Ovary (tissue), 9 donors: ENCODE results near the gene EYA2. TPM values are rescaled to one million over a fixed set of nuclear protein-coding genes. Genes with fewer than 3 reads are reported as not detected.

Experiments
- DNase-seq, 5 donors: peaks; one replicate each; pipeline ENCODE4 v3.0.0-alpha.2; 2019 to 2020
- H3K27ac ChIP-seq, 2 donors: fragments of 200-600 bp; one replicate each; pipeline versions ENCODE4 v1.5.1 to v1.8.0; 2019 to 2022
- H3K27me3 ChIP-seq: fragments of 200-600 bp; one replicate; pipeline ENCODE4 v1.8.0; 2022
- H3K36me3 ChIP-seq: fragments of 200-600 bp; sonication (generic); one replicate; pipeline ENCODE4 v1.5.1; 2019
- H3K4me1 ChIP-seq: one replicate; pipeline ENCODE4 v1.8.1; 2013; ENCODE audit warnings: mild to moderate bottlenecking, moderate library complexity; ENCODE audit not compliant: insufficient read depth
- H3K4me3 ChIP-seq: fragments of 200-600 bp; sonication (generic); one replicate; pipeline ENCODE4 v1.5.1; 2017
- H3K9me3 ChIP-seq, 2 donors: fragments of 200-600 bp in 1 of 2; sonication (generic) in 1 of 2; one replicate each; pipeline versions ENCODE4 v1.5.1 to v1.8.1; 2013 to 2019; ENCODE audit warnings: mild to moderate bottlenecking in 1 of 2, moderate library complexity in 1 of 2
- EP300 ChIP-seq: sonication (generic); formaldehyde crosslinking; IDR thresholded peaks from one replicate; pipeline ENCODE4 v1.6.1; 2017; ENCODE audit warnings: antibody characterized with exemption
- POLR2A ChIP-seq: fragments of 450-650 bp; IDR thresholded peaks from one replicate; pipeline ENCODE4 v1.6.1; 2017; ENCODE audit warnings: antibody characterized with exemption, mild to moderate bottlenecking, moderate library complexity
- WGBS, 3 donors: extraction: QIAGEN DNeasy Blood & Tissue Kit in 1 of 3; methylation state at CpG; one replicate each; pipeline versions ENCODE4 v1.1.5 to v1.1.7; 2013 to 2017; 5-methylcytosine and 5-hydroxymethylcytosine counted together
- intact Hi-C, 4 donors: fragments of 100-400 bp; cut with DNase I; formaldehyde crosslinking; loops; one replicate each; pipeline versions ENCODE4 v1.11.0 to v1.15.1; 2022 to 2023
- polyA plus RNA-seq, 2 donors: library from polyadenylated mRNA; stranded (reverse); fragments of 200-250 nt in 1 of 2; fragments of 350-450 nt in 1 of 2; fragmentation: Illumina TruSeq in 1 of 2; extraction: RNeasy Lipid Tissue Mini Kit (QIAGEN cat#74804) in 1 of 2; gene quantifications; one replicate each; pipeline ENCODE4 v1.2.3, GENCODE V29; 2013 to 2014
- total RNA-seq, 7 donors: library from RNA; depleted of rRNA in 2 of 7; stranded (reverse); fragments of >200 nt in 2 of 7; fragmentation: NEBNext Ultra II Directional in 3 of 7; extraction: Animal tissue kit (Norgen Biotek cat#: 25700) in 3 of 7; gene quantifications; one replicate each; pipeline versions ENCODE4 v1.1.0 to v1.2.4, GENCODE V29; 2016 to 2023
- TF ChIP-seq, protein P1 (sequence below), 3 donors: fragments of 450-650 bp in 2 of 3; fragments of 200-600 bp in 1 of 3; IDR thresholded peaks; one replicate each; pipeline versions ENCODE4 v1.5.1 to v1.8.0; 2016 to 2022; ENCODE audit warnings: antibody characterized with exemption in 3 of 3, mild to moderate bottlenecking in 1 of 3
- donor health status: DM: no; HTN: no; CAD: no; lungs with moderate emphysema.
- donor health status: DM: no; HTN: no; CAD: no.
- donor health status: Bipolar disorder and iron deficiency.
- donor health status: DM: yes; HTN: yes; CAD: no.
- donor health status: DM: no; HTN: no; CAD: no.
- donor health status: DM: yes; HTN: yes; CAD: no.

EYA2 gene
- total and polyA plus RNA-seq, 9 donors: 0.18 to 7.6 (median 1.7) TPM

DNA sequence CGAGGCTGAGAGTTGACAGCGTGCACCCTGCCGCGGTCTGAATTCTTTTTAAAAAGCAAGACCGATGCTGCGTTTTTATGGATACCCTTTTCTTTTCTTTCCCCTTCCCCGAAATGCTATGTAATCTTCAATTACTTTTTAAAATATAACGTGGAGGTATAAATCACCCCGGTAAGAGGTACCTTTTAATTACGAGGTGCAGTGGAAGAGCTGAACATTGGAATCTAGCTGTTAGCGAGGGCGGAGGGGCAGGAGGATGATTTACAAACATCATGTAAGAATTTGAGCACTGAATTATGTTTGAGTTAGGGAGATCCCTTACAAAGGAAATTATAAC lies 1.2 kb downstream of the EYA2 start:
- H3K27me3 ChIP-seq: no peaks in the 10 kb centered on the region
- H3K9me3 ChIP-seq: no peaks in the 10 kb centered on the region
- no peak overlapping the region for H3K27ac ChIP-seq
- WGBS, 3 donors: 10 to 16% (median 12%) methylated on average over 12 of the region's 12 CpGs
- H3K36me3 ChIP-seq: no peaks in the 10 kb centered on the region
- no peak for DNase-seq
- TF ChIP-seq, protein P1, sequence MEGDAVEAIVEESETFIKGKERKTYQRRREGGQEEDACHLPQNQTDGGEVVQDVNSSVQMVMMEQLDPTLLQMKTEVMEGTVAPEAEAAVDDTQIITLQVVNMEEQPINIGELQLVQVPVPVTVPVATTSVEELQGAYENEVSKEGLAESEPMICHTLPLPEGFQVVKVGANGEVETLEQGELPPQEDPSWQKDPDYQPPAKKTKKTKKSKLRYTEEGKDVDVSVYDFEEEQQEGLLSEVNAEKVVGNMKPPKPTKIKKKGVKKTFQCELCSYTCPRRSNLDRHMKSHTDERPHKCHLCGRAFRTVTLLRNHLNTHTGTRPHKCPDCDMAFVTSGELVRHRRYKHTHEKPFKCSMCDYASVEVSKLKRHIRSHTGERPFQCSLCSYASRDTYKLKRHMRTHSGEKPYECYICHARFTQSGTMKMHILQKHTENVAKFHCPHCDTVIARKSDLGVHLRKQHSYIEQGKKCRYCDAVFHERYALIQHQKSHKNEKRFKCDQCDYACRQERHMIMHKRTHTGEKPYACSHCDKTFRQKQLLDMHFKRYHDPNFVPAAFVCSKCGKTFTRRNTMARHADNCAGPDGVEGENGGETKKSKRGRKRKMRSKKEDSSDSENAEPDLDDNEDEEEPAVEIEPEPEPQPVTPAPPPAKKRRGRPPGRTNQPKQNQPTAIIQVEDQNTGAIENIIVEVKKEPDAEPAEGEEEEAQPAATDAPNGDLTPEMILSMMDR (IDR thresholded peaks at IDR 0.05): no peak
- TF ChIP-seq POLR2A (no peak), EP300 (no peak)
- peak overlapping the region; percentile 36 for H3K4me3 ChIP-seq
- intact Hi-C loops: no loop called here
- no peaks in the 10 kb centered on the region for H3K4me1 ChIP-seq

DNA sequence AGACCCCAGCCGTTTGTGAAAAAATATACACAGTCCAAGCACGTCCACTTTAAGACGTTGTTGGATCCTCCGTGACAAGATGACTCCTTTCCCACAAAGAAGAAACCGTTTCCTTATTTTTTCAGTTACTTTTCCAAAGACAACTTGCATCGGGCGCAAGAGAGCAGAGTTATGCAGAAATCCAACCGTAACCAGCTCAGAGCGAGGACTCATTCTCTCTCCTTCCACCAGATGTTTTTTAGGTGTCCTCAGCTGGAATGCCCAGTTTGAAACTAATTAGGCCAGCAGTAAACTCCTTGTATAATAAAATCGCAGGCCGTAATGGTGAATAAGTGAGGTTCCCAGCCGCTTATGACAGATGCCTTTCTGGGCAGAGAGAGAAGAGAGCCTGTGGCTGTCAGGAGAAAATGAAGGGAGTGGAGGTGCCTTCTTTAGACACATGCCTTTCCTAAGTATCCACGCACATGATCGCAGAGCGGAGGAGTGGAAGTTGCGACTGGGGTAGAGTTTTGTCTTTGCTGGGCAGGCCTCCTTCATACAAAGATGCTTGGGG lies 2.8 kb downstream of the EYA2 start:
- TF ChIP-seq POLR2A: no peak
- TF ChIP-seq, protein P1 (IDR thresholded peaks at IDR 0.05): no peak
- TF ChIP-seq EP300: no peak
- H3K4me1 ChIP-seq: no peaks in the 10 kb centered on the region
- no peaks in the 10 kb centered on the region for H3K27me3 ChIP-seq
- no peaks in the 10 kb centered on the region for H3K36me3 ChIP-seq
- intact Hi-C loops: no loop called here
- H3K27ac ChIP-seq: no peak overlapping the region
- no peak overlapping the region for H3K4me3 ChIP-seq
- 51 to 69% (median 51%) methylated on average over 16 of the region's 16 CpGs for WGBS, 3 donors
- no peak for DNase-seq
- no peaks in the 10 kb centered on the region for H3K9me3 ChIP-seq

DNA sequence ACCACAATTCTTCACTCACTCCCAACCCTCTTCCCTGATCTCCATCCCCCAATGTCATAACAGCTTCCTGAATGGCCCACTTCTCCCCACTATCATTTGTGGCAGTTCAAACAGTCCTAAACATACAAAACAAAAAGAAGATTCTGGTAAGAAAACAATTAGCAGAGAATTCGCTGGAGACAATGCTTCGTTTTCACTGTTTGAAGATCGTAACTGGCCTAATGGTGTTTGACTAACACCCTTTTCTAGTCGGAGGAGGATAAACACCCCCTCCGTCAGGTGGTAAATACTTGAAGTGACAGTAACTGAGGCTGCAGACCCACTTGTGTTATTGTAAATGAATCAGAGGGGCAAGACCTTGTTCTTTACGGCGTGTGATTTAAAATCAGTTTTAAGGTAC lies 3.8 kb downstream of the EYA2 start:
- WGBS, 3 donors: 71 to 79% (median 77%) methylated on average over 7 of the region's 7 CpGs
- H3K27ac ChIP-seq: no peak overlapping the region
- H3K9me3 ChIP-seq: no peaks in the 10 kb centered on the region
- no peaks in the 10 kb centered on the region for H3K27me3 ChIP-seq
- no peaks in the 10 kb centered on the region for H3K4me1 ChIP-seq
- no peak overlapping the region for H3K4me3 ChIP-seq
- TF ChIP-seq, protein P1 (IDR thresholded peaks at IDR 0.05): no peak
- TF ChIP-seq EP300 (no peak), POLR2A (no peak)
- no peaks in the 10 kb centered on the region for H3K36me3 ChIP-seq
- intact Hi-C loops: no loop called here
- no peak for DNase-seq

DNA sequence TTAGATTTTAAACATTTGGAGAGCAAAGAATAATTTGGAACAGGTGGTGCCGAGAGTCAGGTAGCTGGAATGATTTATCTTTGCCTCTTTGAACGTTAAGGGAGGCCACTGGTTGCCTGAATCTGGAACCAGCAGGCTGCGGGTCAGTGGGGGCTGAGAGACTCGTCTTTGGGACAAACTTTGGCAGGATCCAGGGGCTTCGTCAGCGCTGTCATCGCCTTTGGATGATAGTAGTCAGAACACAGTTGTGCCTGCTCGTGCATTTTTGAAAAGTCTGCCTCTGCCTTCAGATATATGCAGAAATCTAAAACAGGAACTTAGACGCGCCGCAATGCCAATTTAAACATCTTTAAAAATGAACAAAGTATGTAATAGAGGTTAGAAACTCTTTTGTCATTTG lies 5.0 kb downstream of the EYA2 start:
- Histone ChIP-seq H3K4me1 (no peaks in the 10 kb centered on the region), H3K27ac (no peak overlapping the region), H3K36me3 (no peaks in the 10 kb centered on the region), H3K27me3 (no peaks in the 10 kb centered on the region), H3K9me3 (no peaks in the 10 kb centered on the region), H3K4me3 (no peak overlapping the region)
- 65 to 70% (median 68%) methylated on average over 11 of the region's 11 CpGs for WGBS, 3 donors
- TF ChIP-seq, protein P1 (IDR thresholded peaks at IDR 0.05): no peak
- TF ChIP-seq POLR2A (no peak), EP300 (no peak)
- intact Hi-C loops: no loop called here
- no peak for DNase-seq

DNA sequence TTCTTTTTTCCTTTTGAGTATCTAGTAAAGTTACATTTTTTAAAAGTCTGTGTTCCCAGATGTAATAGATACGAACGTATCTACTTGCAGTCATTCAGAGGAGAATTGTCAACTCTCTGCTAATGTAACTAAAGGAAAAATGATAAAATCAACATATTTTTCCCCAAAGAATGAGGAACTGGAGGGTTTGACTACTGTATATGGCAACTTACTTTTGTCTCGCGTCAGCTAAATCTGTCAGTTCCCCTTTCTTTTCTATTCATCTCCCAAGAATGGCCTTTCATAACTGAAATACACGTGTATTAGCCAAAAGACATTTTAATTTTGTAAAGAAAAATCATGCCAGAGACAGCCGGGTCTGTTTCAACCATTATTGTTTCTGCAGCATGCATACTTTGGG lies 5.4 kb downstream of the EYA2 start:
- intact Hi-C loops: no loop called here
- H3K36me3 ChIP-seq: no peaks in the 10 kb centered on the region
- H3K27ac ChIP-seq: no peak overlapping the region
- 74 to 83% (median 76%) methylated on average over 6 of the region's 6 CpGs for WGBS, 3 donors
- no peak for DNase-seq
- TF ChIP-seq POLR2A (no peak), EP300 (no peak)
- TF ChIP-seq, protein P1 (IDR thresholded peaks at IDR 0.05): no peak
- H3K9me3 ChIP-seq: no peaks in the 10 kb centered on the region
- no peaks in the 10 kb centered on the region for H3K4me1 ChIP-seq
- no peak overlapping the region for H3K4me3 ChIP-seq
- H3K27me3 ChIP-seq: no peaks in the 10 kb centered on the region
